ENCODE measurements around the gene HAL. TPM values are rescaled to one million over a fixed set of nuclear protein-coding genes. Genes with fewer than 3 reads are reported as not detected.

The HAL gene
- total and polyA plus RNA-seq, 4 donors, result 0.39 to 1.4 (median 0.63) TPM; not detected in 1

DNA sequence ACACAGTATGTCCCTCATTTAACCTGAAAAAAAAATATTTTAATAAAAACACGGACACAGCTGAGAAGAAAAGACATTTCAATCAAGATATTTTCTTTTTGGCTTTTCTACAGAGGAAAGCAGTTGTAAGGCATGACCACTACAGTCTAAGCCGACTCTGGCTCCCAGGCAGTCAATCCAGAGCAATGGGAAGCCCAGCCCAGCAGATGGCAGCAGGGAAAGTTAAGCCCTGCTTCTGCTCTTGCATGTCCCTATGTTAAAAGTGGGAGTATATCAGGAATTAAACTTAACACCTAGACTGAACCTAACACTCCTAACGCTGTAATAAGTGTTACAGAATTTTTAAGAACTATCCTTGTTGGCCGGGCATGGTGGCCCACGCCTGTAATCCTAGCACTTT, 19.5 kb upstream of the HAL start:
- intact Hi-C loops (cut with DNase I), result no loop called here
- H3K4me3 ChIP-seq (ENCODE audit: low read length in 2 of 2), result no peak overlapping the region
- no peaks in the 10 kb centered on the region for H3K27me3 ChIP-seq (ENCODE audit: control insufficient read depth in 1 of 2, insufficient read depth in 2 of 2, low read length in 1 of 2)
- peak; percentile 59 for ATAC-seq (ENCODE audit: low FRiP score)
- DNase-seq, result peak in 1 of 2 donors; percentile 44
- H3K36me3 ChIP-seq (ENCODE audit: control insufficient read depth in 1 of 2, insufficient read depth in 2 of 2, low read length in 1 of 2), result peaks cover 6 to 7% of the 10 kb centered on the region in 2 donors
- no peaks in the 10 kb centered on the region for H3K4me1 ChIP-seq (ENCODE audit: control insufficient read depth in 1 of 2, insufficient read depth in 2 of 2, low read length in 2 of 2)
- no peaks in the 10 kb centered on the region for H3K9me3 ChIP-seq (ENCODE audit: control insufficient read depth, low read length)
- WGBS, 2 donors, result 53 to 56% methylated on average over 5 of the region's 5 CpGs
- H3K27ac ChIP-seq (ENCODE audit: low read depth in 1 of 2, low read length in 2 of 2), result peak overlapping the region in 1 of 2 donors; percentile 18

GRCh38 chr12:96014943-96015599, 18.9 kb upstream of the HAL start:
- H3K27ac ChIP-seq (ENCODE audit: low read depth in 1 of 2, low read length in 2 of 2), result peak overlapping the region in 1 of 2 donors; percentile 18
- peaks cover 7 to 11% of the 10 kb centered on the region in 2 donors for H3K36me3 ChIP-seq (ENCODE audit: control insufficient read depth in 1 of 2, insufficient read depth in 2 of 2, low read length in 1 of 2)
- no peaks in the 10 kb centered on the region for H3K9me3 ChIP-seq (ENCODE audit: control insufficient read depth, low read length)
- intact Hi-C loops (cut with DNase I), result no loop called here
- ATAC-seq (ENCODE audit: low FRiP score) (no peak), DNase-seq (no peak)
- H3K27me3 ChIP-seq (ENCODE audit: control insufficient read depth in 1 of 2, insufficient read depth in 2 of 2, low read length in 1 of 2), result no peaks in the 10 kb centered on the region
- H3K4me3 ChIP-seq (ENCODE audit: low read length in 2 of 2), result no peak overlapping the region
- no peaks in the 10 kb centered on the region for H3K4me1 ChIP-seq (ENCODE audit: control insufficient read depth in 1 of 2, insufficient read depth in 2 of 2, low read length in 2 of 2)
- 31 to 35% methylated on average over 3 of the region's 3 CpGs for WGBS, 2 donors

- intact Hi-C loops (cut with DNase I), result no loop called here
- Histone ChIP-seq H3K4me3 (ENCODE audit: low read length in 2 of 2) (no peak overlapping the region), H3K4me1 (ENCODE audit: control insufficient read depth in 1 of 2, insufficient read depth in 2 of 2, low read length in 2 of 2) (no peaks in the 10 kb centered on the region), H3K36me3 (ENCODE audit: control insufficient read depth in 1 of 2, insufficient read depth in 2 of 2, low read length in 1 of 2) (peaks cover 16 to 20% of the 10 kb centered on the region in 2 donors), H3K27me3 (ENCODE audit: control insufficient read depth in 1 of 2, insufficient read depth in 2 of 2, low read length in 1 of 2) (no peaks in the 10 kb centered on the region), H3K9me3 (ENCODE audit: control insufficient read depth, low read length) (no peaks in the 10 kb centered on the region), H3K27ac (ENCODE audit: low read depth in 1 of 2, low read length in 2 of 2) (no peak overlapping the region)
- DNase-seq (no peak), ATAC-seq (ENCODE audit: low FRiP score) (no peak)
- whole genome bisulfite sequencing, 2 donors, result 13 to 38% methylated on average over 1 of the region's 1 CpG
These were observed 11.6 kb upstream of the HAL start for GRCh38 chr12:96007729-96008128.

GRCh38 chr12:96006727-96007126, 10.6 kb upstream of the HAL start:
- ATAC-seq (ENCODE audit: low FRiP score), result no peak
- Histone ChIP-seq H3K27ac (ENCODE audit: low read depth in 1 of 2, low read length in 2 of 2) (no peak overlapping the region), H3K4me1 (ENCODE audit: control insufficient read depth in 1 of 2, insufficient read depth in 2 of 2, low read length in 2 of 2) (no peaks in the 10 kb centered on the region), H3K27me3 (ENCODE audit: control insufficient read depth in 1 of 2, insufficient read depth in 2 of 2, low read length in 1 of 2) (no peaks in the 10 kb centered on the region), H3K4me3 (ENCODE audit: low read length in 2 of 2) (no peak overlapping the region), H3K36me3 (ENCODE audit: control insufficient read depth in 1 of 2, insufficient read depth in 2 of 2, low read length in 1 of 2) (peaks cover 12 to 14% of the 10 kb centered on the region in 2 donors), H3K9me3 (ENCODE audit: control insufficient read depth, low read length) (no peaks in the 10 kb centered on the region)
- 90 to 93% methylated on average over 1 of the region's 1 CpG for WGBS, 2 donors
- DNase-seq, result no peak
- intact Hi-C loops (cut with DNase I), result no loop called here

- no peaks in the 10 kb centered on the region for H3K4me1 ChIP-seq (ENCODE audit: control insufficient read depth in 1 of 2, insufficient read depth in 2 of 2, low read length in 2 of 2)
- intact Hi-C loops (cut with DNase I), result no loop called here
- H3K27me3 ChIP-seq (ENCODE audit: control insufficient read depth in 1 of 2, insufficient read depth in 2 of 2, low read length in 1 of 2), result no peaks in the 10 kb centered on the region
- peaks cover 3 to 4% of the 10 kb centered on the region in 2 donors for H3K36me3 ChIP-seq (ENCODE audit: control insufficient read depth in 1 of 2, insufficient read depth in 2 of 2, low read length in 1 of 2)
- ATAC-seq (ENCODE audit: low FRiP score) (no peak), DNase-seq (no peak)
- H3K9me3 ChIP-seq (ENCODE audit: control insufficient read depth, low read length), result no peaks in the 10 kb centered on the region
- 80 to 88% methylated on average over 5 of the region's 5 CpGs for WGBS, 2 donors
- H3K4me3 ChIP-seq (ENCODE audit: low read length in 2 of 2), result no peak overlapping the region
- no peak overlapping the region for H3K27ac ChIP-seq (ENCODE audit: low read depth in 1 of 2, low read length in 2 of 2)
These were observed 4.7 kb upstream of the HAL start for GRCh38 chr12:96000858-96001257.

DNA sequence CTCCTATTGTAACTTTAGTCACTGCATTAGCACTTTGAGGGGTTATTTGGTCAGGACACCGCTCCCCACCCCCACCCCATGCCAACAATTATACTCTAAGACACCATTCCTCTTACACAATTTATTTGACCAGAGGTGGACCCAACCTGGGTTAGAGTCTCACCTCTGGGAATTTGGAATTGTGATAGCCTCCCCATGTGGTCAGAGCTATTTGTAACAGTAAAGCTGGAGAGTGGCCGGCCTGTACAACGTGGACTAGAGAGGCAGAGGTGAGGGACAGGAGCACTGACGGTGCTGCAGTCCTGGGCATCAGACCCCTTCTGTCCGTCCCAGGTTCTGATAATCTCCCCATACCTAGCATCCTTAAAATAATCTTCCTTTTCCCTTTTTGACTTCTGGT, 3.3 kb upstream of the HAL start:
- no peak overlapping the region for H3K4me3 ChIP-seq (ENCODE audit: low read length in 2 of 2)
- DNase-seq, result no peak
- H3K36me3 ChIP-seq (ENCODE audit: control insufficient read depth in 1 of 2, insufficient read depth in 2 of 2, low read length in 1 of 2), result peaks cover under 1 to 3% of the 10 kb centered on the region in 2 donors
- intact Hi-C loops (cut with DNase I), result loop anchor here (5.0 to 10.0 kb wide), 3 partner anchors 82 to 425 kb away; no protein-coding TSS in a partner anchor
- no peak for ATAC-seq (ENCODE audit: low FRiP score)
- no peaks in the 10 kb centered on the region for H3K4me1 ChIP-seq (ENCODE audit: control insufficient read depth in 1 of 2, insufficient read depth in 2 of 2, low read length in 2 of 2)
- no peaks in the 10 kb centered on the region for H3K9me3 ChIP-seq (ENCODE audit: control insufficient read depth, low read length)
- whole genome bisulfite sequencing, 2 donors, result 77 to 80% methylated on average over 5 of the region's 5 CpGs
- no peaks in the 10 kb centered on the region for H3K27me3 ChIP-seq (ENCODE audit: control insufficient read depth in 1 of 2, insufficient read depth in 2 of 2, low read length in 1 of 2)
- H3K27ac ChIP-seq (ENCODE audit: low read depth in 1 of 2, low read length in 2 of 2), result no peak overlapping the region

DNA sequence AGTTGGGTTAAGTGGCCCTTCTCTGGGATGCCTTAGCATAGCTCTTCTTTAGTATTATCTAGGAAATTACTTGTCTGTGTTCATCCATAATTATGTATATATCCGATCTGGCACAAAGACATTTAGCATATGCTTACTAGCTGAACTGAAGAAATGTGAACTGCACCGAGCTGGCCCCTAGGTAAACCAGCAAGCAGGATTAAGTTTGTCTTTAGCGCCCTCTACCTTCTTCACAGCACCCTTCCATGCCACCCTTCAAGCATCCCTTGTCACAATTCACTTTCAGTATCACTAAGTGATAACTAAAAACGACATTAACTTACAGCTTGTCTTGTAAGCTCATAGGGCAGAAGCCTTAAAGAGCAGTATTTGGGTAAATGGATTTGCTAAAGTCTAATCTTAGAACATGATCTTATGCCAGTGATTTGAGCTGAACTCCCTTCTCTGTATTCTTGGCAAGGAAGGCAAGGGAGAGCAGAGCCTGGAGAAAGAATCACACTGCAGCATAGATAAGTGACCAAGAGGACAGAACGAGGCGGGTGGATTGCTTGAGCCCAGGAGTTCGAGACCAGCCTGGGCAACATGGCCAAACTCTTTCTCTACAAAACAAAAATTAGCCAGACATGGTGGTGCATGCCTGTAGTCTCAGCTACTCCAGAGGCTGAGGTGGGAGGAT, 2.6 kb upstream of the HAL start:
- H3K27ac ChIP-seq (ENCODE audit: low read depth in 1 of 2, low read length in 2 of 2), result no peak overlapping the region
- DNase-seq, result no peak
- no peaks in the 10 kb centered on the region for H3K9me3 ChIP-seq (ENCODE audit: control insufficient read depth, low read length)
- H3K36me3 ChIP-seq (ENCODE audit: control insufficient read depth in 1 of 2, insufficient read depth in 2 of 2, low read length in 1 of 2), result peaks cover 0 to 3% of the 10 kb centered on the region in 2 donors
- no peaks in the 10 kb centered on the region for H3K4me1 ChIP-seq (ENCODE audit: control insufficient read depth in 1 of 2, insufficient read depth in 2 of 2, low read length in 2 of 2)
- intact Hi-C loops (cut with DNase I), result loop anchor here (5.0 to 10.0 kb wide), 3 partner anchors 81 to 424 kb away; no protein-coding TSS in a partner anchor
- no peaks in the 10 kb centered on the region for H3K27me3 ChIP-seq (ENCODE audit: control insufficient read depth in 1 of 2, insufficient read depth in 2 of 2, low read length in 1 of 2)
- 2 to 6% methylated on average over 7 of the region's 7 CpGs for WGBS, 2 donors
- peak; percentile 86 for ATAC-seq (ENCODE audit: low FRiP score)
- H3K4me3 ChIP-seq (ENCODE audit: low read length in 2 of 2), result no peak overlapping the region

DNA sequence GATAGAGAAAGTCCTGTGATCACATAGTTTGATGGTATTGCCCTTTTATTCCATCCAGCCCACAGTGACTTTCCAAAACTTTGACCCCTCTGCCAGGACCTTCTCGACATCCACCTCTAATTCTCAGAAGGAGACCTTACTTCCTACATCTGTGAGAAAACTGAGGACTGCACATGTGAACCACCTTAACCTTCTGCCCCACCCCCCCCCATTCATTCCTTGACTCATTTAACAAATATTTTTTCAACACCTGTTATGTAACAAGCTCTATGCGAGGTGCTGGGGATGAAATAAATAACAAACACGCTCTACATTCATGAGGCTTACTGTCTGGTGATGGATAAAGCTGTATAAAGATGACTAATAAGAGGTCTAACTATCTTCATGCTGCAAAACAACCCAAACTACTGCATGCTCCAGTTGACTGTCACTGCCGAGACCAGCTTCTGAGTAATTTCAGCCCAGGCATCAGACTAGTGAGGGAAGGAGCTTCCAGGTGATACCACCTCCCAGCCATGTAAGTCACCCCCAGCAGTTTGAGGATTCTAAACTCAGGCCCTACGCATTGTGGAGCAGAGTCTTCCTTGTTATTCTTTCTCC, 1.9 kb upstream of the HAL start:
- intact Hi-C loops (cut with DNase I), result loop anchor here (5.0 to 10.0 kb wide), 3 partner anchors 81 to 423 kb away; no protein-coding TSS in a partner anchor
- WGBS, 2 donors, result 78 to 80% methylated on average over 5 of the region's 5 CpGs
- peaks cover 0 to 3% of the 10 kb centered on the region in 2 donors for H3K36me3 ChIP-seq (ENCODE audit: control insufficient read depth in 1 of 2, insufficient read depth in 2 of 2, low read length in 1 of 2)
- H3K4me1 ChIP-seq (ENCODE audit: control insufficient read depth in 1 of 2, insufficient read depth in 2 of 2, low read length in 2 of 2), result no peaks in the 10 kb centered on the region
- H3K9me3 ChIP-seq (ENCODE audit: control insufficient read depth, low read length), result no peaks in the 10 kb centered on the region
- DNase-seq (no peak), ATAC-seq (ENCODE audit: low FRiP score) (no peak)
- no peak overlapping the region for H3K4me3 ChIP-seq (ENCODE audit: low read length in 2 of 2)
- H3K27ac ChIP-seq (ENCODE audit: low read depth in 1 of 2, low read length in 2 of 2), result no peak overlapping the region
- no peaks in the 10 kb centered on the region for H3K27me3 ChIP-seq (ENCODE audit: control insufficient read depth in 1 of 2, insufficient read depth in 2 of 2, low read length in 1 of 2)

All from aorta (tissue), 5 donors.